VCaP (cell line): Measurements from ENCODE around the gene FKBP8.

Experiments
- H3K27ac ChIP-seq: fragments of 450-650 bp; 2 replicates; pipeline ENCODE4 v1.5.1; 2017
- CTCF ChIP-seq: fragments of 450-650 bp; conservative IDR thresholded peaks from 2 replicates; pipeline ENCODE4 v1.5.1; 2017; ENCODE audit warnings: mild to moderate bottlenecking, moderate library complexity

The FKBP8 gene

GRCh38 chr19:18483119-18483890 lies 60.1 kb downstream of the FKBP8 start:
- TF ChIP-seq CTCF = no peak
- H3K27ac ChIP-seq = peak overlapping the region; percentile 37; the same call in 1 of the 2 replicates
